Measurements from ENCODE around the gene BCAS1. TPM values are rescaled to one million over a fixed set of nuclear protein-coding genes. Genes with fewer than 3 reads are reported as not detected.

Gene BCAS1
- total and polyA plus RNA-seq, 10 of the 15 experiments (the other 5 are each of a cell fraction or from before 2014, with no cell fraction given), result 0.21 to 1.4 (median 0.55) TPM

- no peaks in the 10 kb centered on the region for H3K27me3 ChIP-seq (replicated peaks in 1 of 2; ENCODE audit: control insufficient read depth in 2 of 2, insufficient read depth in 2 of 2, low read length in 1 of 2)
- no peak for FAIRE-seq
- intact Hi-C loops (cut with micrococcal nuclease; ENCODE audit: unreplicated experiment) (no loop called here), in situ Hi-C loops (cut with MboI) (no loop called here)
- no peak overlapping the region for H3K9ac ChIP-seq (ENCODE audit: control insufficient read depth, insufficient read depth, low read length)
- TF ChIP-seq CHD4 (IDR thresholded peaks at IDR 0.05) (no peak), CREM (IDR thresholded peaks at IDR 0.05; ENCODE audit: low read depth) (no peak), PRDM15 (CRISPR knock-in tag; IDR thresholded peaks at IDR 0.05) (no peak), BACH1 (IDR thresholded peaks at IDR 0.05; ENCODE audit: borderline replicate concordance) (no peak), PAX8 (IDR thresholded peaks at IDR 0.05) (no peak), E4F1 (IDR thresholded peaks at IDR 0.05; ENCODE audit: borderline replicate concordance, partially characterized antibody) (no peak), MTA2 (IDR thresholded peaks at IDR 0.05; ENCODE audit: low read depth) (no peak), YY1 (IDR thresholded peaks at IDR 0.05; ENCODE audit: low read depth, low read length) (no peak), ASH2L (IDR thresholded peaks at IDR 0.05; ENCODE audit: borderline replicate concordance, low read depth) (no peak), USF2 (IDR thresholded peaks at IDR 0.05; ENCODE audit: borderline replicate concordance, low read depth, low read length) (no peak)
- TF ChIP-seq, protein P1, sequence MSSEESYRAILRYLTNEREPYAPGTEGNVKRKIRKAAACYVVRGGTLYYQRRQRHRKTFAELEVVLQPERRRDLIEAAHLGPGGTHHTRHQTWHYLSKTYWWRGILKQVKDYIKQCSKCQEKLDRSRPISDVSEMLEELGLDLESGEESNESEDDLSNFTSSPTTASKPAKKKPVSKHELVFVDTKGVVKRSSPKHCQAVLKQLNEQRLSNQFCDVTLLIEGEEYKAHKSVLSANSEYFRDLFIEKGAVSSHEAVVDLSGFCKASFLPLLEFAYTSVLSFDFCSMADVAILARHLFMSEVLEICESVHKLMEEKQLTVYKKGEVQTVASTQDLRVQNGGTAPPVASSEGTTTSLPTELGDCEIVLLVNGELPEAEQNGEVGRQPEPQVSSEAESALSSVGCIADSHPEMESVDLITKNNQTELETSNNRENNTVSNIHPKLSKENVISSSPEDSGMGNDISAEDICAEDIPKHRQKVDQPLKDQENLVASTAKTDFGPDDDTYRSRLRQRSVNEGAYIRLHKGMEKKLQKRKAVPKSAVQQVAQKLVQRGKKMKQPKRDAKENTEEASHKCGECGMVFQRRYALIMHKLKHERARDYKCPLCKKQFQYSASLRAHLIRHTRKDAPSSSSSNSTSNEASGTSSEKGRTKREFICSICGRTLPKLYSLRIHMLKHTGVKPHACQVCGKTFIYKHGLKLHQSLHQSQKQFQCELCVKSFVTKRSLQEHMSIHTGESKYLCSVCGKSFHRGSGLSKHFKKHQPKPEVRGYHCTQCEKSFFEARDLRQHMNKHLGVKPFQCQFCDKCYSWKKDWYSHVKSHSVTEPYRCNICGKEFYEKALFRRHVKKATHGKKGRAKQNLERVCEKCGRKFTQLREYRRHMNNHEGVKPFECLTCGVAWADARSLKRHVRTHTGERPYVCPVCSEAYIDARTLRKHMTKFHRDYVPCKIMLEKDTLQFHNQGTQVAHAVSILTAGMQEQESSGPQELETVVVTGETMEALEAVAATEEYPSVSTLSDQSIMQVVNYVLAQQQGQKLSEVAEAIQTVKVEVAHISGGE (CRISPR knock-in tag; IDR thresholded peaks at IDR 0.05), result no peak
- ChIA-PET SMC1A (ENCODE audit: uncharacterized antibody, unreplicated experiment) (interaction anchor here (0.8 to 1.8 kb wide), 3 partner anchors 11 to 14 kb away, joined by 3 to 6 read pairs (median 5); no protein-coding TSS in a partner anchor), CTCF (interaction anchor here (0.5 to 2.2 kb wide), 5 partner anchors 14 to 1049 kb away, joined by 3 to 7 read pairs (median 6); no protein-coding TSS in a partner anchor), POLR2A (interaction anchor here (0.6 kb wide), 1 partner anchor 217 kb away, joined by 5 read pairs; no protein-coding TSS in a partner anchor), RAD21 (ENCODE audit: unreplicated experiment) (interaction anchor here (1.0 kb wide), 1 partner anchor 79 kb away, joined by 3 read pairs; no protein-coding TSS in a partner anchor)
- H3K36me3 ChIP-seq (ENCODE audit: control insufficient read depth in 2 of 2, insufficient read depth in 2 of 2, low read length in 1 of 2), result no peaks in the 10 kb centered on the region
- no peaks in the 10 kb centered on the region; the same call in 2 of the 3 replicates for H3K9me3 ChIP-seq (replicated peaks; ENCODE audit: control insufficient read depth, insufficient read depth, low read length)
- no peak overlapping the region for H2AFZ ChIP-seq (ENCODE audit: control insufficient read depth, low read depth, low read length)
- 74% methylated on average over 5 of the region's 5 CpGs for WGBS (ENCODE audit: insufficient coverage, insufficient replicate concordance, low lambda C conversion rate, missing lambda C conversion rate)
- no peaks in the 10 kb centered on the region for H3K79me2 ChIP-seq (ENCODE audit: control insufficient read depth, insufficient read depth, low read length)
- no peak overlapping the region for H3K4me3 ChIP-seq
- no peak overlapping the region for H3K27ac ChIP-seq (ENCODE audit: control insufficient read depth, insufficient read depth)
- no peaks in the 10 kb centered on the region for H3K4me1 ChIP-seq (ENCODE audit: control insufficient read depth, insufficient read depth, low read length)
- BruUV-seq (replicated peaks), result no TSS peak
- no peak overlapping the region for H3K4me2 ChIP-seq (ENCODE audit: control insufficient read depth, insufficient read depth)
- H4K20me1 ChIP-seq (ENCODE audit: control insufficient read depth, insufficient read depth), result no peaks in the 10 kb centered on the region
- DNase-seq (ENCODE audit: low read depth, low spot score), result no peak
- no peak for ATAC-seq
These were observed 41.2 kb downstream of the BCAS1 start for GRCh38 chr20:54029176-54029575.
